Activated CD8-positive, alpha-beta T cell treated with anti-CD3 and anti-CD28 coated beads for 36 hours (primary cell): Measurements from ENCODE around the gene NAGLU. TPM values are rescaled to one million over a fixed set of nuclear protein-coding genes. Genes with fewer than 3 reads are reported as not detected.
A peak's percentile ranks its signal among the peaks of the same experiment; 100 is the strongest.

Source experiments
- ATAC-seq: fragments of 200-7000 bp; cut with Tn5 transposase; one replicate; pipeline ENCODE4 v1.10.0; 2021; ENCODE audit warnings: mild to moderate bottlenecking, moderate library complexity
- CTCF ChIA-PET: fragments of 350-600 bp; sonication (Branson Sonifier 250); formaldehyde crosslinking; loops from one replicate; lab custom pipeline; 2021; ENCODE audit warnings: antibody characterized with exemption; lab: Charles Lee
- POLR2A ChIA-PET: fragments of 350-600 bp; sonication (Branson Sonifier 250); formaldehyde crosslinking; loops from one replicate; lab custom pipeline; 2021; ENCODE audit warnings: antibody characterized with exemption; lab: Charles Lee
- DNase-seq: peaks from one replicate; pipeline ENCODE4 v3.0.0-alpha.2; 2020
- H3K27ac Mint-ChIP-seq: one replicate; pipeline ENCODE4 v1.8.0; 2021; ENCODE audit warnings: mild to moderate bottlenecking, mixed read lengths
- H3K27me3 Mint-ChIP-seq: one replicate; pipeline ENCODE4 v1.8.0; 2021; ENCODE audit warnings: mixed read lengths
- H3K36me3 Mint-ChIP-seq: one replicate; pipeline ENCODE4 v1.8.0; 2021; ENCODE audit warnings: low read depth, mixed read lengths
- H3K4me1 Mint-ChIP-seq: one replicate; pipeline ENCODE4 v1.8.0; 2021; ENCODE audit warnings: low read depth, mixed read lengths
- H3K4me3 Mint-ChIP-seq: one replicate; pipeline ENCODE4 v1.8.0; 2021; ENCODE audit warnings: mild to moderate bottlenecking, moderate library complexity, mixed read lengths
- H3K9me3 Mint-ChIP-seq: one replicate; pipeline ENCODE4 v1.8.0; 2021; ENCODE audit warnings: mixed read lengths
- intact Hi-C: fragments of 100-400 bp; cut with micrococcal nuclease; formaldehyde crosslinking; loops from one replicate; pipeline ENCODE4 v1.10.0; 2022
- total RNA-seq, 2 experiments: library from RNA; stranded (reverse); gene quantifications; one replicate each; pipeline ENCODE4 v1.2.3, GENCODE V29; 2021
- TF ChIP-seq, protein P1 (sequence below): fragments of 200-600 bp; IDR thresholded peaks from one replicate; pipeline ENCODE4 v1.8.0; 2022; ENCODE audit warnings: antibody characterized with exemption, mild to moderate bottlenecking

NAGLU gene
- 10 to 100 TPM; 10.8 to 11.4 TPM for total RNA-seq

DNA sequence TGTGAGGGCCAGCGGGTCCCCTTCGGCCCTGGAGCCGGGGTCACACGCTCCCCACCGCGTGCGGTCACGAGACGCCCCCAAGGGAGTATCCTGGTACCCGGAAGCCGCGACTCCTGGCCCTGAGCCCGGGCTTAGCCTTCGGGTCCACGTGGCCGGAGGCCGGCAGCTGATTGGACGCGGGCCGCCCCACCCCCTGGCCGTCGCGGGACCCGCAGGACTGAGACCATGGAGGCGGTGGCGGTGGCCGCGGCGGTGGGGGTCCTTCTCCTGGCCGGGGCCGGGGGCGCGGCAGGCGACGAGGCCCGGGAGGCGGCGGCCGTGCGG is at the start of gene NAGLU:
Gene NAGLU (plus strand): TSS at position 194 of the 324 bp plus-strand sequence. CDS start 32 bp downstream, at position 226.
- H3K9me3 Mint-ChIP-seq: no peaks in the 10 kb centered on the region
- intact Hi-C loops: no loop called here
- ChIA-PET POLR2A (interaction anchor here (0.6 to 1.5 kb wide), 6 partner anchors 10 to 329 kb away, joined by 3 to 6 read pairs (median 4); partner anchors contain the start of genes CAVIN1 and PSMC3IP), CTCF (interaction anchor here (0.6 to 2.2 kb wide), 8 partner anchors 9 to 351 kb away, joined by 3 to 12 read pairs (median 8); partner anchors contain the start of gene PSMC3IP)
- peaks cover 35% of the 10 kb centered on the region for H3K4me1 Mint-ChIP-seq
- peak within 1 kb of the TSS; percentile 77 for H3K27ac Mint-ChIP-seq
- H3K36me3 Mint-ChIP-seq: peaks cover 16% of the 10 kb centered on the region
- DNase-seq: peak; percentile 91
- TF ChIP-seq, protein P1, sequence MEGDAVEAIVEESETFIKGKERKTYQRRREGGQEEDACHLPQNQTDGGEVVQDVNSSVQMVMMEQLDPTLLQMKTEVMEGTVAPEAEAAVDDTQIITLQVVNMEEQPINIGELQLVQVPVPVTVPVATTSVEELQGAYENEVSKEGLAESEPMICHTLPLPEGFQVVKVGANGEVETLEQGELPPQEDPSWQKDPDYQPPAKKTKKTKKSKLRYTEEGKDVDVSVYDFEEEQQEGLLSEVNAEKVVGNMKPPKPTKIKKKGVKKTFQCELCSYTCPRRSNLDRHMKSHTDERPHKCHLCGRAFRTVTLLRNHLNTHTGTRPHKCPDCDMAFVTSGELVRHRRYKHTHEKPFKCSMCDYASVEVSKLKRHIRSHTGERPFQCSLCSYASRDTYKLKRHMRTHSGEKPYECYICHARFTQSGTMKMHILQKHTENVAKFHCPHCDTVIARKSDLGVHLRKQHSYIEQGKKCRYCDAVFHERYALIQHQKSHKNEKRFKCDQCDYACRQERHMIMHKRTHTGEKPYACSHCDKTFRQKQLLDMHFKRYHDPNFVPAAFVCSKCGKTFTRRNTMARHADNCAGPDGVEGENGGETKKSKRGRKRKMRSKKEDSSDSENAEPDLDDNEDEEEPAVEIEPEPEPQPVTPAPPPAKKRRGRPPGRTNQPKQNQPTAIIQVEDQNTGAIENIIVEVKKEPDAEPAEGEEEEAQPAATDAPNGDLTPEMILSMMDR: no peak
- H3K27me3 Mint-ChIP-seq: no peaks in the 10 kb centered on the region
- peak within 1 kb of the TSS; percentile 84 for H3K4me3 Mint-ChIP-seq
- peak; percentile 87 for ATAC-seq

DNA sequence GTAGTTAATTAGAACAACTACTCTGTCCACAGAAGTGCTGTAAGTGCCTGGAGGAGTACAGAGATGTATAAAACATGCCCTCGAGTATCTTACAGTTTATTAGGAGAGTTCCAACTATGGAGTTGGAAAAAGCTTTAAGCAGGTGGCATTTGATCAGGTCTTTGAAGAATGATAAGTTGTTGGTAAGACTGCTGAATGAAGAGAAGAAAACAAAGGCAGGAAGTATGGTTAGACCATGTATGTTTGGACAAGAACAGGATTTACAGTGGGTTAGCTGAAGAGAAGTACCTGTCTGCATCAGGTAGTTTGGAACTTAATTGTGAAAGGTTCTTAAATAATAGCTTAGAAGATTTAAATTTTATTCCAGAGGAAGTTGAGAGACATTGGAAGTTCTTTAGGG is 48.0 kb upstream of the NAGLU start:
- TF ChIP-seq, protein P1: no peak

GRCh38 chr17:42493319-42493718 is 42.7 kb upstream of the NAGLU start:
- DNase-seq (no peak), ATAC-seq (no peak)
- ChIA-PET CTCF (interaction anchor here (1.1 to 1.7 kb wide), 4 partner anchors 8 to 54 kb away, joined by 3 to 4 read pairs (median 4); no protein-coding TSS in a partner anchor), POLR2A (interaction anchor here (1.2 kb wide), 1 partner anchor 15 kb away, joined by 3 read pairs; no protein-coding TSS in a partner anchor)
- Mint-ChIP-seq H3K27ac (no peak overlapping the region), H3K4me3 (no peak overlapping the region), H3K9me3 (no peaks in the 10 kb centered on the region), H3K4me1 (peaks cover 5% of the 10 kb centered on the region), H3K36me3 (peaks cover 13% of the 10 kb centered on the region), H3K27me3 (no peaks in the 10 kb centered on the region)
- TF ChIP-seq, protein P1: no peak
- intact Hi-C loops: no loop called here

More for the DNA sequence above, 48.0 kb upstream of the NAGLU start:
- no peaks in the 10 kb centered on the region for H3K9me3 Mint-ChIP-seq
- ATAC-seq (no peak), DNase-seq (no peak)
- intact Hi-C loops: no loop called here
- POLR2A ChIA-PET: no interaction called here
- no peak overlapping the region for H3K27ac Mint-ChIP-seq
- no peak overlapping the region for H3K4me3 Mint-ChIP-seq
- CTCF ChIA-PET: interaction anchor here (1.0 kb wide), 1 partner anchor 43 kb away, joined by 3 read pairs; no protein-coding TSS in a partner anchor
- no peaks in the 10 kb centered on the region for H3K27me3 Mint-ChIP-seq
- peaks cover 22% of the 10 kb centered on the region for H3K4me1 Mint-ChIP-seq
- peaks cover 9% of the 10 kb centered on the region for H3K36me3 Mint-ChIP-seq

GRCh38 chr17:42494673-42495072 is 41.4 kb upstream of the NAGLU start:
- Mint-ChIP-seq H3K9me3 (no peaks in the 10 kb centered on the region), H3K27ac (no peak overlapping the region), H3K4me1 (peaks cover 5% of the 10 kb centered on the region), H3K4me3 (no peak overlapping the region), H3K27me3 (no peaks in the 10 kb centered on the region), H3K36me3 (peaks cover 12% of the 10 kb centered on the region)
- POLR2A ChIA-PET: interaction anchor here (1.2 kb wide), 1 partner anchor 14 kb away, joined by 3 read pairs; no protein-coding TSS in a partner anchor
- no peak for ATAC-seq
- intact Hi-C loops: no loop called here
- DNase-seq: no peak
- TF ChIP-seq, protein P1: no peak
- CTCF ChIA-PET: interaction anchor here (1.0 to 1.7 kb wide), 5 partner anchors 10 to 56 kb away, joined by 3 to 5 read pairs (median 4); no protein-coding TSS in a partner anchor

GRCh38 chr17:42498828-42499227 is 37.2 kb upstream of the NAGLU start:
- CTCF ChIA-PET: no interaction called here
- Mint-ChIP-seq H3K27ac (no peak overlapping the region), H3K27me3 (no peaks in the 10 kb centered on the region), H3K4me1 (peaks cover 5% of the 10 kb centered on the region), H3K36me3 (peaks cover 8% of the 10 kb centered on the region), H3K9me3 (no peaks in the 10 kb centered on the region), H3K4me3 (no peak overlapping the region)
- DNase-seq (no peak), ATAC-seq (no peak)
- POLR2A ChIA-PET: no interaction called here
- TF ChIP-seq, protein P1: no peak
- intact Hi-C loops: no loop called here
